NCI-H82 treated with DMSO at 0.1 percent for 48 hours (cell line): ENCODE measurements around the gene HIRA.
A peak's percentile ranks its signal among the peaks of the same experiment; 100 is the strongest.
"Not testable (repeated sequence)": the region's sequence is repeated elsewhere in the genome, so short reads cannot be mapped to it uniquely, and the experiment has no call there.

Source experiments
- DNase-seq: peaks from one replicate; lab custom pipeline; 2025; ENCODE audit not compliant: unreplicated experiment; lab: John Stamatoyannopoulos, UW

The HIRA gene

GRCh38 chr22:19463491-19464469 is 32.2 kb upstream of the HIRA start:
- DNase-seq = no peak

- DNase-seq = no peak
Measured at GRCh38 chr22:19463008-19463407, 31.5 kb upstream of the HIRA start.

- no peak for DNase-seq
Measured at GRCh38 chr22:19461506-19461905, 30.0 kb upstream of the HIRA start.

- DNase-seq = no peak
Measured at GRCh38 chr22:19460036-19460435, 28.5 kb upstream of the HIRA start.

- no peak for DNase-seq
Measured at GRCh38 chr22:19457828-19458428, 26.4 kb upstream of the HIRA start.

GRCh38 chr22:19456541-19456940 is 25.0 kb upstream of the HIRA start:
- no peak for DNase-seq

GRCh38 chr22:19455585-19456370 is 24.2 kb upstream of the HIRA start:
- no peak for DNase-seq

GRCh38 chr22:19455033-19455432 is 23.5 kb upstream of the HIRA start:
- DNase-seq = no peak

- DNase-seq = no peak
Measured at GRCh38 chr22:19454156-19454555, 22.6 kb upstream of the HIRA start.

GRCh38 chr22:19453718-19454117 is 22.2 kb upstream of the HIRA start:
- no peak for DNase-seq

- no peak for DNase-seq
Measured at GRCh38 chr22:19451570-19451969, 20.0 kb upstream of the HIRA start.

GRCh38 chr22:19450363-19451175 is 19.0 kb upstream of the HIRA start:
- no peak for DNase-seq

GRCh38 chr22:19449422-19449767 is 17.9 kb upstream of the HIRA start:
- no peak for DNase-seq

GRCh38 chr22:19448739-19449421 is 17.3 kb upstream of the HIRA start:
- DNase-seq = no peak

GRCh38 chr22:19448076-19448607 is 16.6 kb upstream of the HIRA start:
- DNase-seq = peak; percentile 47

GRCh38 chr22:19447330-19448075 is 16.0 kb upstream of the HIRA start, which contains the start of gene C22orf39:
Gene C22orf39 (minus strand): TSS chr22:19447711. CDS start chr22:19447688, 23 bp downstream.
- peak; percentile 85 for DNase-seq

GRCh38 chr22:19446603-19447329 is 15.2 kb upstream of the HIRA start:
- no peak for DNase-seq

- not testable (repeated sequence) for DNase-seq
Measured at GRCh38 chr22:19445279-19445982, 13.9 kb upstream of the HIRA start.
